GM19397 (cell line): ENCODE measurements around the gene ERGIC3.
A peak's percentile ranks its signal among the peaks of the same experiment; 100 is the strongest.
"Not testable (repeated sequence)": the region's sequence is repeated elsewhere in the genome, so short reads cannot be mapped to it uniquely, and the experiment has no call there.

ENCODE experiments used
- ATAC-seq: cut with Tn5 transposase; IDR thresholded peaks from one replicate; pipeline ENCODE4 v1.9.1; 2021; ENCODE audit warnings: mild to moderate bottlenecking, moderate library complexity; ENCODE audit not compliant: unreplicated experiment

Gene ERGIC3

DNA sequence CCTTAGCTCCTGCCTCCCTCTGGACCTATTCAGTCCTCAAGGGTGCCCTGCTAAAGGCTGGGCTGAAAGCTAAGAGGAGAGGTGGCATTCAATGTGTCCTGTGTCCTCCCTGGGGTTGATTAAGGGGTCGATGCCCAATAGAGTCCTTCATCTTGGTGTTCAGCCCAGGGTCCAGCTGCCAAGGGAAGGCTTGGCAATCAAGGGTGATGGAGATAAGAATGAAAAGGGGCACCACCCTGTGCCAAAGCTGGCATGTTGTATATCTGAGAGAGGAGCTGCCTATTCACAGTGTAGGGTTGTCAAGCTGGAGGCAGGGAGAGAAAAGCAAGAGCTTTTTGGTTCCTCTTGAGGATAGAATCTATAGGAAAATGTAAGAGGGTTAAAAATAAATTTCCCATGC, 24.8 kb upstream of the ERGIC3 start:
- no peak for ATAC-seq

DNA sequence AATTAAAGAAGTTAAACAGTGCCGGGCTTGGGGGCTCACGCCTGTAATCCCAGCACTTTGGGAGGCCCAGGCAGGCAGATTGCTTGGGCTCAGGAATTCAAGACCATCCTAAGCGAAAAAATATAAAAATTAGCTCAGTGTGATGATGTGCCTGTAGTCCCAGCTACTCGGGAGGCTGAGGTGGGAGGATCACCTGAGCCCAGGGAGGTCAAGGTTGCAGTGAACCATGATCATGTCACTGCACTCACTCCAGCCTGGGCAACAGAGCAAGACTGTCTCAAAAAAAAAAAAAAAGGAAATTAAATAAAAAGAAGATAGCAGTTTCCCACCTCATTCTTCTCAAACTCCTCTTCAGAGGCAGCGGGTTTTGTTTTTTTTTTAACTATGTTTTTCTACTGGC, 24.1 kb upstream of the ERGIC3 start:
- ATAC-seq, result not testable (repeated sequence)

DNA sequence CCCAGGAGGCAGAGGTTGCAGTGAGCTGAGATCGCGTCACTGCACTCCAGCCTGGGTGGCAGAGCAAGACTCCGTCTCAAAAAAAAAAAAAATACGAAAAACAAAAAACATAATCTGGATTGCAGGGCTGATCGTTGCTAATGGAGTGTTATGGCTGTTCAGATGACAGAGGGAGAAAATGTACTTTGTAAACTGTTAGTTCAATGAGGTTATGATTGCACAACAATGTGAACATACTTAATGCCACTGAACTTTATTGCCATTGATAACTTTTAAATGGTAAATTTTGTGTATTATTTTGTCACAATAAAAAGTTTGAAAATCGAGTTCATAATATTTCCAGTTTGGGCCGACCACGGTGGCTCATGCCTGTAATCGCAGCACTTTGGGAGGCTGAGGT, 22.9 kb upstream of the ERGIC3 start:
- ATAC-seq, result no peak

DNA sequence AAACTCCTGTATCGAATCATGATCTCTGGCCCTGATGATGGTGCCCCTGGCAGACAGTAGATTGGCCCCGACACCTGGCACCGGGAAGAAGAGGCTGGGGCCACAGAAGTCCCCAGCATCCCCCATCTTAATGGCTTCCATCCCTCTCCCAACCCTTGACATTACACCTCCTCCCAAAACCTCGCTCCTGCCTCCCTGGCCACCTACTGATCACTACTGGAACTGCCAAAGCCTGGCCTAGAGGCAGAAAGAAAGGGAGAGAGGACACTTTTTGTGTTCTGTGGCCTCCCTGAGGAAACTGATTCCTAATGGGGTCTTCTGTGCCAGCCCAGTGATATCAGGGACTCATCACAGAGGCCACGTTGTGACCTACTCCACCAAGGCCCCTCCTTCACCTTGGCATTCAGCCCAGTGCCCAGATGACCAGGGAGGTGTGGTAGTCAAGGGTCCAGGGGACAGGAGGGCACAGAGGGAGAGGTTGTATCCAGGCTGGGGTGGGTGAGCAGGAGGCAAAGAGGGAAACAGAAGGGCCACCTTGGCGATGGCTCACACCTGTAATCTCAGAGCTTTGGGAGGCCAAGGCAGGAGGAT, 18.5 kb upstream of the ERGIC3 start:
- no peak for ATAC-seq

DNA sequence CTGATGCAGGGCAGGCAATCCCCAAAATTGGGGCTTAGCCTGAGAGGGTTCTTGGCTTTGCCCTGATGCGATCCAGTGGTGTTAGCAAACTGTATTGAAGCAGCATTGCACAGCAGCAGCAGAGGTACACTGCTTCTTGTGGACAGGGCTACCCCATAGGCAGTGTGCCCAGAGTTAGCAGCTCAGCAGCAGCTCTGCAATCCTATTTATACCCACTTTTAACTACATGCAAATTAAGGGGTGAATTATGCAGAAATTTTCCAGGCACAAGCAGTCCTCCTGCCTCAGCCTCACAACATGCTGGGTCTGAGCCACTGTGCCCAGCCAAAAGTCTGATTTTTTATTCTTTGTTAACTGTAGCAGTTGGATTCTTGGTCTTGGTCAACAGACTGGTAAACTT, 16.2 kb upstream of the ERGIC3 start:
- no peak for ATAC-seq

DNA sequence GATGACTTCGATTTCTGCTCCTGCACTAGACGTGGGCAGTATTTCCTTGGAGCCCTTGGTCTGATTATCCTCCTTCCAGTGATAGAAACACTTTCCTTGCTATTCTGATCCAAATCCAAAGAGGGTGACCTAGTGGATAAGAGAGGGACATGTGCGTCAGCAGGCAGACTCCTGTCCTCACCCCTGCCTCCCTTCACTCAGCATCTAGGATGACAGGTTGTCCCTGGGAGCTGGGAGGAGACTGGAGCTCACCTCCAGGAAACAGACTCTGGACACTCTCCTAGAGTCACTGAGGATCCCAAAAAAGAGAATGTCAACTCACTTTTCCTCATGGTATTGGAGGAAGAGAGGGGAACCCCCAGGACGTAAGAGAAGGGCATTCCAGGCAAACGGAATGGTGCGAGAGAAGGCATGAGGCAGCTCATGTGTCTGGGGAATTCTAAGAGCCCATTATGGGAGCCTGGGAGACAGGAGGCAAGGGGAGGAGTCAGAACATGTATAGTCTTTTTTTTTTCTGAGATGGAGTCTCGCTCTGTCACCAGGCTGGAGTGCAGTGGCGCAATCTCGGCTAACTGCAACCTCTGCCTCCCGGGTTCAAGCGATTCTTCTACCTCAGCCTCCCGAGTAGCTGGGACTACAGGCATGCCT, 14.6 kb upstream of the ERGIC3 start:
- no peak for ATAC-seq

DNA sequence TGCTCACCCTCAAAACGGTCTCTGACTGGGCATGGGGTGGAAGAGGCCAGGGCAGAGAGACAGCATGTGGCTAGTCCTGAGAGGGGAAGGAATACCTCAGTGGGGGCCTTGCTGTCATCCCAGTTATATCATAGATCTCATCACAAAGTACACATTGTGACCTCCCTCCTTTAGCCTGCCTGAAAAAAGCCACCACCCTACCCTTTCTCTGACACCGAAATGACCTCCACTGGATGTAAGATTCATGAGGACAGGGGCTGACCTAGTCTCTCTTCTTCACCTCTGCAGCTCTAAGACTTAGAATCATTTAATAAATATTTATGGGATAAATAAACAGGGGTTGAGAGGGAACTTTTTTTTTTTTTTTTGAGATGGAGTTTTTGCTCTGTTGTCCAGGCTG, 12.3 kb upstream of the ERGIC3 start, which contains the start of gene C20orf173:
TSS of gene C20orf173 (minus strand) at position 101 of the 400 bp plus-strand sequence. CDS start 279 bp downstream, outside the sequence.
- no peak for ATAC-seq

DNA sequence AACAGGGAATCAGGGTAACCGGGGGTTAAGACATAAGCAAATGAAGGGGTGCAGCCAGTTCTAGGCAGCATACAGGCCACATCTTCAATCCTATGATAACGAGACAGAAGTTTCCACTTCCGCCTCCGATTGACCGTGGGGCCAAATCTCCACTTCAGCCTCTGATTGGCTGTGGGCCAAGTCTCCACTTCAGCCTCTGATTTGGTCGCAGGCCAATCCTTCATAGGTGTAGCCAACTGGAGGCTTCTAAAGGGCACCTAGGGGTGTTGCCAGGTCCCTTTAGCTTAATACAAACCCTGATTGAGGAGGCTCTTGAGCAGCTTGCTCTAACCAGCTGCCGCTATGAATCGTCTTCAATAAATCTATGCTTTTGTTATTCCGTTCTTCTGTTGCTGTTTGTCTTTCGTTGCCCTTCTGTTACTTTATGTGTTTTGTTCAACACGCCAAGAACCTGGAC, 2.1 kb upstream of the ERGIC3 start:
- ATAC-seq, result peak; percentile 44

DNA sequence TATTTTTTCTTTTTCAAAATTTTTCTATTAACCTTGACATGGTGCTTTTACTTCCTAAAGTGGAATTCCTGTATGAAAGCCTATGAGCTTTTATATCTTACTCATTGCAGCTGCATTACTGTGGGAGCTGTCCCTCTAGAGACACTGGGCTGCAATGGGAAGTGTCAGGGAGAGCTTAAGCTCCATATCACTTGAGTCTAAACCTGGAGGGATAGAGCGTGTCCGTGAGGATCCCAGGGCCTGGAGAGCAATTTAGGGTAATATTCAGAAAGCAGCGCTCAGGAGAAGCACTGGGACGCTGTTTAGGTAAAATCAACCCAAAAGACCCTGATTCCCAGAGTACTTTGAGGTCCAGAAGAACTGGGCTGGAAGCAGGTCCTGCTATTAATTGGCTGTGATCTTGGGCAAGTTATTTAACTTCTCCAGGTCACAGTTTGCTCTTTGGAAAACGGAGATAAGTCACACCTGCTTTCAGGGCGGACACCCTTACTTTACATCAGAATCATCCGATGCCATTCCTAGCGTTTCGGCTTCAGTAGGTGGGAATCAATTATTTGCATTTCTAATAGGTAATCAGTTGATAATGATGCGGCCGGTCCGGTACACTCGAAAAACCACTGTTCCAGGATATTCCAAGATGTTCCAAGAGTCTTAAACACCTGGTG, 628 bp upstream of the ERGIC3 start:
- ATAC-seq, result no peak

DNA sequence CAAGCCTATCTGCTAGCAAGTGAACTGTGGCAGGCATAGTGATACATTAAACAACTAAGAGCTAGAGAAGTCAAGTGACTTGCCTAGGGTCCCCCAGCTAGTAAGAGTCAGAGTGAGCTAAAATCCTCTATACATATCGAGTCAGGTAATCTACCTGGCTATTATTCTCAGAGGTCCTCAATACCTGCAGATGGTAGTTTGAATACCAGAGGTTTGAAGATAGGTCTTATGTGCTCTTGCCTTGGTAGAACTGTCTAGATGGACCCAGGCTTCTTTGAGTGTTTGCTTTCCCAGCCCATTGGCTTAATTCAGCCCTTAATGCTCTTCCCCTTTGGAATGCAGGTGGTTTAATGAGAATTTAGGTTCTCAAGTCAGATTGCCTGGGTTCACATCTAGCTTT, 1.1 kb downstream of the ERGIC3 start:
- no peak for ATAC-seq

DNA sequence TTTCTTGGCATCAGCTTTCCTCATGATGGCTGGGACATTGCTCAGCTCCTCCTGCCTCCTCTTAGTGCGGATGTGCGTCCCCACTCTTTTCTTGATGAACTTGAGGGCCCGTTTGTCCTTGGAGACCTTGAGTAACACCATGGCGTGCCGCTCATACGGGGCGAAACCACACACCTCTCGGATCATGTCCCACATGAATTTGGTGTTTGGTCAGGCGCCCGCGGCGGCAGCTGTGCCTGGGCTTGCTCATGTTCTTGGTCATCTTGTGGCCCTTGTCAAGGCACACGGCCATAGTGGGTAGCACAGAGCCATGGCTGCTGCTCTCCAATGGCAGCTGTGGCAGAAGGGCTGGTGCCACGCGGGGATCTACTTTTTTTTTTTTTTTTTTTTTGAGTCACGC, 2.6 kb downstream of the ERGIC3 start:
- ATAC-seq, result no peak

DNA sequence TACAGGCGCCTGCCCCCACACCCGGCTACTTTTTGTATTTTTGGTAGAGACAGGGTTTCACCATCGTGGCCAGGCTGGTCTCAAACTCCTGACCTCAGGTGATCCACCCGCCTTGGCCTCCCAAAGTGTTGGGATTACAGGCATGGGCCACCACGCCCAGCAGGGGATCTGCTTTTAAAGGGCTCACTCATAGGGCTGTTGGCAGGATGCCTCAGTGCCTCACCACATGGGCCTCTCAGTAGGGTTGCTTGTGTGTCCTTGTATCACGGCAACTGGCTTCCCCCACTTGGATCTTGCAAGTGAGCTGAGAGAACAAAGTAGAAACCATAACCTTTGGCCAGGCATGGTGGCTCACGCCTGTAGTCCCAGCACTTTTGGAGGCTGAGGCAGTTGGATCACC, 3.1 kb downstream of the ERGIC3 start:
- ATAC-seq, result not testable (repeated sequence)

DNA sequence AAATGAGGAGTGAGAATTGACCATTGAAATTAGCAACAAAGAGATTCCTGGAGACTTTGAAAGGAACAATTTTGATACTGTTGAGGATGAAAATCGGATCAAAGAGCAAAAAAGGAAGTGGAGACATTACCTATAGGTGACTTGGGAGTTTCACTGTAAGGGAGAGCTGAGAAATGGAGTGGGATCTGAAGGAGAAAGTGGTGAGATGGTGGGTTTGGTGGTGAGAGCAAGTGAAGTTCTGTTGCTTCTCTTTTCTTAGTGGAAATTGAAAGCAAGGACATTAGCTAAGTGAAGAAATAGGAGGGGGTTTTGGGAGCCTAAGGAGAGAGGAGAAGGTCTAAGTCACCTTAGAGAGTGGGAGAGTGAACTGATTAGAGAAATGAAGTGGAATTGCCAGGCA, 4.2 kb downstream of the ERGIC3 start:
- ATAC-seq, result no peak

DNA sequence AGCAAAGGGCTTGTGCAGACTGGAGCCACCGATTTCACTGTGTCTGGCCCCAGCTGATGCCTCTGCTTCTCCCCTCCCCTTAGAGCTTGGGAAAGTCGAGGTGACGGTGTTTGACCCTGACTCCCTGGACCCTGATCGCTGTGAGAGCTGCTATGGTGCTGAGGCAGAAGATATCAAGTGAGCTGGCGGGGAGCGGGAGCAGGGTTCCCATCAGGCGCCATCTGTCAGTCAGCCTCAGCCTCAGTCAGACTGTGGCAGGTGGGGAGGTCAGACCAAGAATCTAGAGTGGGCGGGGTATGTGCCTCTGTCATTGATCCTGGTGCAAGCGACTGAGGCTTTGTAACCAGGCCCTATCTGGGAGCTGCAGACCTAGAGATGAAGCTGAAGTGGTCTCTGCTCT, 5.5 kb downstream of the ERGIC3 start:
- ATAC-seq, result no peak

DNA sequence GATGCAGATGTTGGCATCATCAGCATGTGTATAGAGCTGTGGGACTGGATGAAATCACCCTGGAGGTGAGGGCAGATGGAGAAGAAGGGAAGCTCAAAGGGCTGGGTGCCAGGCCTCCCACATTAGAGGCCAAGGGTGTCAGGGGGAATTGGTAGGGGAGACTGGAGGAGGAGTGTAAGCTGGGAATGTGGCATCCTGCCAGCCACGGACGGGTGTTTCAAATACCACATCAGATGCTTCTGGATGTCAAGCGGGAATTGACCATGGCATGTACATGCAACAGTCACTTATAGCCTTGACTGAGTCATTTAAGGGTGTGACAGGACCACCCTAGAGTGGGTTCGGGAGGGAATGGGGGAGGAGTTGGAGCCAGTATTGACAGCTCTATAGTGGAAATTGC, 9.6 kb downstream of the ERGIC3 start:
- ATAC-seq, result no peak

DNA sequence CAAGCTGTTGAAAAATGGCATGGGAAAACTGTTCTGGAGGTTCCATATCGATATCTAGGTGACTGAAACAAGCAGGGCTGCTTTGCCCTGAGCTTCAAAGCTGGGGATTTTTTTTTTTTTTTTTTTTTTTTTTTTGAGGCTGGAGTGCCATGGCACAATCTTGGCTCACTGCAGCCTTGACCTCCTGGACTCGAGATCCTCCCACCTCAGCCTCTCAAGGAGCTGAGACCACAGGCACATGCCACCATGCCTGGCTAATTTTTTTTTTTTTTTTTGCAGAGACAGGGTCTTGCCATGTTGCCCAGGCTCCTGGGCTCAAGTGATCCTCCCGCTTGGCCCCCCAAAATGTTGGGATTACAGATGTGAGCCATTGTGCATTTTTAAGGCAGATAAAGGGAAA, 11.0 kb downstream of the ERGIC3 start:
- ATAC-seq, result no peak

DNA sequence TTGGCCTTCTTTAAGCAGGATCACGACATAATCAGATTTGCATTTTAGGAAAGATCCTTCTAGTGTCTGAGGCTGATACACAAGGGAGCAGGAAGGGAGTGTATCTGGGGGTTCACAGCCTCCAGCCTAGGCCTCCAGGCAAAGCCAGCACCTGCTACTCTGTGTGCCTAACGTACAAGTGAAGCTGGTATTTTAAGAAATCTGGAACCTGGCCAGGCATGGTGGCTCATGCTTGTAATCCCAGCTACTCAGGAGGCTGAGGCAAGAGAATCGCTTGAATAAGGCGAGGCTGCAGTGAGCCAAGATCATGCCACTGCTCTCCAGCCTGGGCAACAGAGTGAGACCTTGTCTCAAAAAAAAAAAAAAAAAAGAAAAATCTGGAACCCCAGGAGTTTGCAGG, 13.6 kb downstream of the ERGIC3 start:
- not testable (repeated sequence) for ATAC-seq

DNA sequence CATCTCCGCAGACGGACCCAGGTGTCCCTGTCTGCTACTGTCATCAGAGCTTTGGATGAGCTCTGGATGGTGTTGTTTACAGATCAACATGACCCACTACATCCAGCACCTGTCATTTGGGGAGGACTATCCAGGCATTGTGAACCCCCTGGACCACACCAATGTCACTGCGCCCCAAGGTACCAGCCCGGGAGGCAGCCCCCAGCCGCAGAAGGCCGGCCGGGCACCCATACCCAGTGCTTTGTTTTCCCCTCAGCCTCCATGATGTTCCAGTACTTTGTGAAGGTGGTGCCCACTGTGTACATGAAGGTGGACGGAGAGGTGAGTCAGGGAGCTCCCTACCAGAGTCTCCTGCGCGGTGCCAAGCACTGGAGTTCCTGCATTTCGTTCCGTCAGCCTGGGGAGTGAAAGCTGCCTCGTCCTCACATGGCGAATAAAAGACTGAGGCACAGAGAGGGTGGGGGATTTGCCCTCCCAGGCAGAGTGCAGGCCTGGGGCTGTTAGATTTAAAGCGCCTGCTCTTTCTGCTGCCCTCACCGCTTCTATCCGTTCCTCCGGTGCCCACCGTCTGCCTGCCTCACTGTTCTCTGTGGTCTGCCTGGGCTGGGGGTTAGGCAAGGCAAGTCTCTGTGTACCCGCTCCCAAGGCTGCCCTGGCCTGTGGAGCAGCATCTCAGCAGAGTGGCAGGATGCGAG, 14.2 kb downstream of the ERGIC3 start:
- ATAC-seq, result no peak

DNA sequence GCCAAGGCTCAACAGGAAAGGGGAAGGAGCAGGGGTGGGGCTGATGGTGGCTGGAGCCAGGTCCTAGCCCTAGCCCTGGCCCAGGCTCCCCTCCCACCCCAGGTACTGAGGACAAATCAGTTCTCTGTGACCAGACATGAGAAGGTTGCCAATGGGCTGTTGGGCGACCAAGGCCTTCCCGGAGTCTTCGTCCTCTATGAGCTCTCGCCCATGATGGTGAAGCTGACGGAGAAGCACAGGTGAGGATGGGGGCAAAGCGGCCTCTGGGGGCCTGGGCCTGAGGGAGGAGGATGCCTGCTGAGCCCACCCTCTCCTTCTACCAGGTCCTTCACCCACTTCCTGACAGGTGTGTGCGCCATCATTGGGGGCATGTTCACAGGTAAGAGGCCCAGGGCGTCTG, 15.0 kb downstream of the ERGIC3 start:
- no peak for ATAC-seq

DNA sequence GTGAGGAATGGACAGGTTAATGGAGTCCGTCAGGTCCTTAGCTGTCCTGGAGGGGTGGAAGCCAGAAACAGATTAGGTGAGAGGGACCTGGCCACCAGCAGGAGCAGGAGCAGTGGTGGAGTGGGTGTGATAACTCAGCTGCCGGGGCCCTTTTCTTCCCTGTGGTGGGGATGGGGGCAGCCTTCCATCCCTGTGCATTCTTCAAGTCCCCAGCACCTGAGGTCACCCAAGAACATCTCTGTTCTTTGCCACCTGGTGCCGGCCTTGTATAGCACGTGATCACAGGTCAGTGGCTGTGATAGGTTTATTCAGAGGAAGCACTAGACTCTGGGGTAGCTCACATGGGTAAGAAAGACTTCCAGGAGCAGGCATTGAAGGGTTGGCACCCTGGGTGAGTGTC, 16.6 kb downstream of the ERGIC3 start:
- ATAC-seq, result no peak

DNA sequence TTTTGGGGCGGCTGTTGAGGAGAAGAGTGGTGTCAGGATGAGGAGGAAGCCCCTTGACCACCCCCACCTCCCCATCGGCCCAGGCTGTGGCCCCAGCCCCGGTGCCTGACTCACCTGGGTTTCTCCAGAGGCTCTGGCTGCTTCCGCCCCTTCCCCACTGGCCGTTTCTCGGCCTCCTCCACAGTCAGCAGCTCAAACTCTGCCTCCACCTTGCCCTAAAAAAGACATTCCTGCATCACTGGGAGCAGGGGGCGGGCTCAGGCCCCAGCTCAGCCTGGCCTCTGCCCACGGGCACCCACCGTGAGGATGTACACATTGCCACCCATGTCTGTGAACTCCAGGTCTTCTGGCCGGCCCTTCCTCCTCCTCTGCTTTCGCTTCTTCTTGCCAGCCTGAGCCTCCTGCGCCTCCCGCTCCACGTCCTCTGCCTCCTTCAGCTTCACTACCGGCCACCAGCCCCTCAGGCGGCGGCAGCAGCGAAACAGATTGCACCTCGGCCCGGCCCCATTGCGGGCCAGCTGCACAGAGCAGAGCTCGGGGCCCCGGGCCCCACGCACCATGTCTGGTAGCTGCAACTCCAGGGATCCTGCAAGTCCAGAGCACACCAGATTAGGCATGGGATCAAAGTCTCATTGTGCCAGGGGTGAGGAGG, 17.3 kb downstream of the ERGIC3 start:
- no peak for ATAC-seq
